ENCODE results near the gene ST6GALNAC5.

The ST6GALNAC5 gene

GRCh38 chr1:77015748-77016341 lies 148.6 kb downstream of the ST6GALNAC5 start:
- DNase-seq = no peak

GRCh38 chr1:77016386-77016985 lies 149.2 kb downstream of the ST6GALNAC5 start:
- no peak for DNase-seq

GRCh38 chr1:77018311-77018710 lies 151.0 kb downstream of the ST6GALNAC5 start:
- no peak for DNase-seq

- DNase-seq = no peak
These were observed 151.5 kb downstream of the ST6GALNAC5 start for GRCh38 chr1:77018761-77019160.

GRCh38 chr1:77021732-77022131 lies 154.5 kb downstream of the ST6GALNAC5 start:
- DNase-seq = no peak

GRCh38 chr1:77024500-77024899 lies 157.2 kb downstream of the ST6GALNAC5 start:
- DNase-seq = no peak

GRCh38 chr1:77025599-77025998 lies 158.3 kb downstream of the ST6GALNAC5 start:
- no peak for DNase-seq

- DNase-seq = no peak
These were observed 158.9 kb downstream of the ST6GALNAC5 start for GRCh38 chr1:77026135-77026534.

GRCh38 chr1:77026640-77027039 lies 159.4 kb downstream of the ST6GALNAC5 start:
- DNase-seq = no peak

- DNase-seq = no peak
These were observed 160.6 kb downstream of the ST6GALNAC5 start for GRCh38 chr1:77027847-77028246.

GRCh38 chr1:77030401-77031105 lies 163.3 kb downstream of the ST6GALNAC5 start:
- no peak for DNase-seq

- DNase-seq = no peak
These were observed 163.9 kb downstream of the ST6GALNAC5 start for GRCh38 chr1:77031106-77031662.

- DNase-seq = no peak
These were observed 169.3 kb downstream of the ST6GALNAC5 start for GRCh38 chr1:77036560-77036959.

GRCh38 chr1:77037038-77037437 lies 169.8 kb downstream of the ST6GALNAC5 start:
- no peak for DNase-seq

- no peak for DNase-seq
These were observed 170.7 kb downstream of the ST6GALNAC5 start for GRCh38 chr1:77038000-77038399.

- no peak for DNase-seq
These were observed 171.8 kb downstream of the ST6GALNAC5 start for GRCh38 chr1:77039111-77039510.

GRCh38 chr1:77039739-77040138 lies 172.5 kb downstream of the ST6GALNAC5 start:
- DNase-seq = no peak

GRCh38 chr1:77040826-77041225 lies 173.5 kb downstream of the ST6GALNAC5 start:
- DNase-seq = no peak

GRCh38 chr1:77044133-77044849 lies 177.0 kb downstream of the ST6GALNAC5 start:
- DNase-seq = no peak

- DNase-seq = no peak
These were observed 180.3 kb downstream of the ST6GALNAC5 start for GRCh38 chr1:77047575-77047974.

GRCh38 chr1:77047978-77048614 lies 180.8 kb downstream of the ST6GALNAC5 start:
- DNase-seq = no peak

GRCh38 chr1:77048615-77049005 lies 181.3 kb downstream of the ST6GALNAC5 start:
- no peak for DNase-seq

GRCh38 chr1:77051425-77051824 lies 184.1 kb downstream of the ST6GALNAC5 start:
- no peak for DNase-seq
